ENCODE results near the gene AGXT2.

- TF ChIP-seq CTCF (IDR thresholded peaks at IDR 0.05) (no peak), POLR2A (IDR thresholded peaks at IDR 0.05) (no peak)
Observed at GRCh38 chr5:35023391-35024178, 24.2 kb downstream of the AGXT2 start.
